Neural progenitor cell (in vitro differentiated cells): Measurements from ENCODE around the gene ADAMTSL1.

ENCODE experiments used
- EZH2 ChIP-seq: fragments of 200-600 bp; sonication (generic); IDR thresholded peaks from 2 replicates; pipeline ENCODE4 v1.6.1; 2017; ENCODE audit warnings: antibody characterized with exemption, mild to moderate bottlenecking, moderate library complexity
- EZH2phosphoT487 ChIP-seq: fragments of 200-600 bp; sonication (generic); IDR thresholded peaks from 2 replicates; pipeline ENCODE4 v1.6.1; 2017; ENCODE audit warnings: antibody characterized with exemption
- TF ChIP-seq, protein P1 (sequence below): fragments of 200-600 bp; sonication (generic); IDR thresholded peaks from 2 replicates; pipeline ENCODE4 v1.5.1; 2017; ENCODE audit warnings: antibody characterized with exemption, mild to moderate bottlenecking

DNA sequence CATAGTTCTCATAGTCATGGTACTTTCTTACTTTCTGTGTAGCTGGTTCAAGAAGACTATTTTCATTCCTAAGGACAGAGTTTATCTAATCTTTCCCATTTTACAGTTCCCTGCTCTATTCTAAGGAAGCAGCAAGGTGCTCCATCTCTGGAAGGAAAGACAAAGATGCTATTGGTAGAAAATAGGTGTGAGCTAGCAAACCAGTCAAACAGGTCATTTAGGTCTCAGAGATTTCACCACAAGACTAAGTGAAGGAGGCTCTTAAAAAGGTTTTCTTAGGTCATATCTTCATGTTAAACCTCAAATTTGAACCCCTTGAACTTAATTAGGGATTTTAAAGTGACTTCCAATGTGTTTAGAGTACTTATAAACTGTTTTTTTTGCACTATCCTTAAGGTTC is 62.6 kb downstream of the ADAMTSL1 start:
- TF ChIP-seq EZH2: no peak
- TF ChIP-seq, protein P1, sequence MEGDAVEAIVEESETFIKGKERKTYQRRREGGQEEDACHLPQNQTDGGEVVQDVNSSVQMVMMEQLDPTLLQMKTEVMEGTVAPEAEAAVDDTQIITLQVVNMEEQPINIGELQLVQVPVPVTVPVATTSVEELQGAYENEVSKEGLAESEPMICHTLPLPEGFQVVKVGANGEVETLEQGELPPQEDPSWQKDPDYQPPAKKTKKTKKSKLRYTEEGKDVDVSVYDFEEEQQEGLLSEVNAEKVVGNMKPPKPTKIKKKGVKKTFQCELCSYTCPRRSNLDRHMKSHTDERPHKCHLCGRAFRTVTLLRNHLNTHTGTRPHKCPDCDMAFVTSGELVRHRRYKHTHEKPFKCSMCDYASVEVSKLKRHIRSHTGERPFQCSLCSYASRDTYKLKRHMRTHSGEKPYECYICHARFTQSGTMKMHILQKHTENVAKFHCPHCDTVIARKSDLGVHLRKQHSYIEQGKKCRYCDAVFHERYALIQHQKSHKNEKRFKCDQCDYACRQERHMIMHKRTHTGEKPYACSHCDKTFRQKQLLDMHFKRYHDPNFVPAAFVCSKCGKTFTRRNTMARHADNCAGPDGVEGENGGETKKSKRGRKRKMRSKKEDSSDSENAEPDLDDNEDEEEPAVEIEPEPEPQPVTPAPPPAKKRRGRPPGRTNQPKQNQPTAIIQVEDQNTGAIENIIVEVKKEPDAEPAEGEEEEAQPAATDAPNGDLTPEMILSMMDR: no peak
- TF ChIP-seq EZH2phosphoT487: no peak
